RWPE1 (cell line): Measurements from ENCODE around the gene TDRD12.
"Not testable (repeated sequence)": the region's sequence is repeated elsewhere in the genome, so short reads cannot be mapped to it uniquely, and the experiment has no call there.

ENCODE experiments used
- CTCF ChIA-PET: fragments of 350-600 bp; sonication (Branson Sonifier 250); formaldehyde crosslinking; extraction: SDS; loops from one replicate; lab custom pipeline; 2021; lab: Yijun Ruan, JAX
- POLR2A ChIA-PET: fragments of 400-600 bp; formaldehyde crosslinking; extraction: SDS; loops from one replicate; lab custom pipeline; 2020; ENCODE audit warnings: antibody characterized with exemption; ENCODE audit not compliant: low non-redundant PET; lab: Yijun Ruan, JAX
- DNase-seq: peaks from one replicate; pipeline ENCODE4 v3.0.0; 2012; ENCODE audit warnings: low spot score
- H3K27ac ChIP-seq: fragments of 450-650 bp; 2 replicates; pipeline ENCODE4 v1.5.1; 2017
- TF ChIP-seq, protein P1 (sequence below): fragments of 450-650 bp; conservative IDR thresholded peaks from 2 replicates; pipeline ENCODE4 v1.5.1; 2017; ENCODE audit warnings: low read depth, mild to moderate bottlenecking

TDRD12 gene

GRCh38 chr19:32694851-32695250, 24.7 kb upstream of the TDRD12 start:
- DNase-seq, CTCF ChIA-PET, H3K27ac ChIP-seq: not testable (repeated sequence)
- POLR2A ChIA-PET, result interaction anchor here (0.6 kb wide), 1 partner anchor 21 kb away, joined by 4 read pairs; no protein-coding TSS in a partner anchor

GRCh38 chr19:32695506-32695905, 24.1 kb upstream of the TDRD12 start:
- DNase-seq, H3K27ac ChIP-seq, CTCF ChIA-PET, POLR2A ChIA-PET: not testable (repeated sequence)

DNA sequence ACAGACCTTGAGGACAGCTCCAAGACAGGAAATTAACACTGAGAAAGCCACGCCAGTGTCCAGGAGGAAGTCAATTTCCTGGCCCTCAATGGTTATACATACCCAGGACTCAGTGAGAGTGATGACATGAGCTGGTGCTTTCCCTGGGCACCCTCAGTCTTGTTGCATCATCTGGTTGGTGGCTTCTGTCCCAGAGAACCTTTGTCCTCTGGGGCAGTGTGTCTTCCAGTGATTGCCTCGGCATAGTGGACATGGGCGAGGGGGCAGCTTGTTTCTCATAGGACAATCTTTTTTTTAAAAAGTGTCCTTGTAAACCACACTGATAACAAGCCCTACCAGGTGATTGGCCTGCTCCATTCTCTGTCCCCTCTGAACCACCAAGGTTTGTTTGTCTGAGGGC, 22.8 kb upstream of the TDRD12 start:
- H3K27ac ChIP-seq, result not testable (repeated sequence)

DNA sequence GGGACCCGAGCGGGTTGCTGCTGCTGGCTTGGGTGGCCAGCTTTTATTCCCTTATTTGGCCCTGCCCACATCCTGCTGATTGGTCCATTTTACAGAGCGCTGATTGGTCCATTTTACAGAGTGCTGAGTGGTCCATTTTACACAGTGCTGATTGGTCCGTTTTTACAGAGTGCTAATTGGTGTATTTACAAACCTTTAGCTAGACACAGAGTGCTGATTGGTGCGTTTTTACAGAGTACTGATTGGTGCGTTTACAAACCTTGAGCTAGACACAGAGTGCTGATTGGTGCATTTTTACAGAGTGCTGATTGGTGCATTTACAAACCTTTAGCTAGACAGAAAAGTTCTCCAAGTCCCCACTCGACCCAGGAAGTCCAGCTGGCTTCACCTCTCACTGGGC, 19.4 kb upstream of the TDRD12 start:
- peak overlapping the region; percentile 23; the same call in 1 of the 2 replicates for H3K27ac ChIP-seq
- DNase-seq, CTCF ChIA-PET, POLR2A ChIA-PET: not testable (repeated sequence)

More for the DNA sequence above, 22.8 kb upstream of the TDRD12 start:
- CTCF ChIA-PET, result interaction anchor here (0.6 kb wide), 1 partner anchor 10 kb away, joined by 3 read pairs; no protein-coding TSS in a partner anchor
- DNase-seq, POLR2A ChIA-PET: not testable (repeated sequence)

DNA sequence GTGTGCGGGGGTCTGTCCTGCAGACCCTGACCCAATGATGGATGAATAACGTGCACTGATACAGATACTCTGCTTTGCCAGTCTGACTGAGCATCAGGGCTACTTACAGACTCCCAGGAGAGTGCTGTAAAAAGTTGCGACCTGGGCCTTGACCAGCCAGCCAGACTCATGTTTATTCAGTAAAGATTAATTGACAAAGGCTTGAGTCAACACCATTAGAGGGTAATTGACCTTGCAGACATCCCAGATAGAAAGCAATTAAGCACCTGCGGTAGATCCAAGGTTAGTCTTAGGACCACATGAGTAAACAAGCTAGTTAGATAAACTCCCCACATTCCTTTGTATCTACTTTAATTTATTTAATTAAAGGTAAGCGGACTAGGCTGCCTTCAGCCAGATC, 17.6 kb upstream of the TDRD12 start:
- DNase-seq, result no peak
- H3K27ac ChIP-seq, result no peak overlapping the region
- POLR2A ChIA-PET, result no interaction called here
- CTCF ChIA-PET, result no interaction called here
- TF ChIP-seq, protein P1, sequence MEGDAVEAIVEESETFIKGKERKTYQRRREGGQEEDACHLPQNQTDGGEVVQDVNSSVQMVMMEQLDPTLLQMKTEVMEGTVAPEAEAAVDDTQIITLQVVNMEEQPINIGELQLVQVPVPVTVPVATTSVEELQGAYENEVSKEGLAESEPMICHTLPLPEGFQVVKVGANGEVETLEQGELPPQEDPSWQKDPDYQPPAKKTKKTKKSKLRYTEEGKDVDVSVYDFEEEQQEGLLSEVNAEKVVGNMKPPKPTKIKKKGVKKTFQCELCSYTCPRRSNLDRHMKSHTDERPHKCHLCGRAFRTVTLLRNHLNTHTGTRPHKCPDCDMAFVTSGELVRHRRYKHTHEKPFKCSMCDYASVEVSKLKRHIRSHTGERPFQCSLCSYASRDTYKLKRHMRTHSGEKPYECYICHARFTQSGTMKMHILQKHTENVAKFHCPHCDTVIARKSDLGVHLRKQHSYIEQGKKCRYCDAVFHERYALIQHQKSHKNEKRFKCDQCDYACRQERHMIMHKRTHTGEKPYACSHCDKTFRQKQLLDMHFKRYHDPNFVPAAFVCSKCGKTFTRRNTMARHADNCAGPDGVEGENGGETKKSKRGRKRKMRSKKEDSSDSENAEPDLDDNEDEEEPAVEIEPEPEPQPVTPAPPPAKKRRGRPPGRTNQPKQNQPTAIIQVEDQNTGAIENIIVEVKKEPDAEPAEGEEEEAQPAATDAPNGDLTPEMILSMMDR, result no peak

DNA sequence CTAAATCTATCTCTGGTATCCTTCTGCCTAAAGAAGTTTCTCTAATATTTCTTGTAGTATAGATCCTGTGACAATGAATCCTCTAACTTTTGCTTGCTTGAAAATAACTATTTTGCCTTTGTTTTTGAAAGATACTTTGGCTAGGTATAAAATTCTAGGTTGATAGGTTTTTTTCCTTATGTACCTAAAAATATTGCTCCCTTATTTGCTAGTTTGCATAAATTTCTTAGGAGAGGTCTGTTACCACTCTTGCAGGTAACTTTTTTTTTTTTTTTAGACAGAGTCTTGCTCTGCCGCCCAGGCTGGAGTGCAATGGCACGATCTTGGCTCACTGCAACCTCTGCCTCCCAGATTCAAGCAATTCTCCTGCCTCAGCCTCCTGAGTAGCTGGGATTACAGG, 15.6 kb upstream of the TDRD12 start:
- CTCF ChIA-PET, DNase-seq, H3K27ac ChIP-seq, POLR2A ChIA-PET: not testable (repeated sequence)

DNA sequence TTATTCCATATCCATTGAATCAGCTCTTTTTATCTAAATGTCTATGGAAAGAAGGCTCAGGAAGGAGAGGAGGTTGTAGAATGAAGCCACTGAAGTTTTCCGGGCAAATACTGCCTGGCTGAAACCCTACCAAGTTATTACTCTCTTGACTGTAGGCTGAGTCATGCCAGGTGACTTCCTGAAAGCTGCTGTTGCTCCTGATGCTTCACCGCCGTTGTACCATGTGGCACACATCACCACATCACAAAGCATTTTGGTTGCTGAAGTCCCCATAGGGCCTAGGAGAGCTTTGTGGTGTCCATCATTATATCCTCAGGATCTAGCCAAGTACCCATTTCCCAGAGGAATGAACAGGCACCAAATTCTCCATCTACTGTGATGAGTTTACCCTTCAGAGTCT, 11.1 kb upstream of the TDRD12 start:
- no peak for DNase-seq
- H3K27ac ChIP-seq, result no peak overlapping the region
- ChIA-PET POLR2A (no interaction called here), CTCF (no interaction called here)
- TF ChIP-seq, protein P1, result no peak

DNA sequence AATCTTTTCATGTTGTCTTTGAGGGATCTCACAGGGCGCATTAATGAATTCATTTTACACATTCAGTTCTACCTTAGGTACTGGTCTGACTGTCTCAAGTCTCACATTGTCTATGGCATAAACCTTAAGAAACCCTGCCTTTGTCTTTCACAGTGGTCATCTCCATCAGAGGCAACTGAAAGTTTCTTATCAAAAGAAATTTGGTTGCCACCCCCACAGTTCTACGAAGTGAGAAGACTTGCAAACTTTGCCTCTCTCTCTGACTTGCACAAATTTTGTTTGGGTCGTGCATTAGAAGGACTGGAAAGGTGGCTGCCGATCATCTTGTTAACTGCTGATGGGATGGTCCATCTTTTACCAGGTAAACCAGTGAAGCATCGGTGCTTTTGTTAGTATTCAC, 10.5 kb upstream of the TDRD12 start:
- DNase-seq, result no peak
- ChIA-PET POLR2A (no interaction called here), CTCF (no interaction called here)
- H3K27ac ChIP-seq, result no peak overlapping the region
- TF ChIP-seq, protein P1, result no peak

- TF ChIP-seq, protein P1, result no peak
- POLR2A ChIA-PET, result no interaction called here
These were observed 7.8 kb upstream of the TDRD12 start for GRCh38 chr19:32711747-32712146.

DNA sequence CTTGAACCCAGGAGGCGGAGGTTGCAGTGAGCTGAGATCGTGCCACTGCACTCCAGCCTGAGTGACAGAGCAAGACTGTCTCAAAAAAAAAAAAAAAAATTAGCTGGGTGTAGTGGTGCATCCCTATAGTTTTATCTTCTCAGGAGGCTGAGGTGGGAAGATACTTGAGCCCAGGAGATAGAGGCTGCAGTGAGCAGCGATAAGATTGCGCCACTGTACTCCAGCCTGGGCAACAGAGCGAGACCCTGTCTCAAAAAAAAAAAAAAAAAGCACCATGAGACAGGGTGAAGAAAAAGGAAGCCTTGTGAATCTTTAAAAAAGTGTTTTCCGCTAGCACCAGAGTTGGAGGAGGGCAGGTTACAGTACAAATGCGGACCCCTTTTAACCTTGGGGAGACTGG, 3.4 kb upstream of the TDRD12 start:
- H3K27ac ChIP-seq, CTCF ChIA-PET, POLR2A ChIA-PET, DNase-seq: not testable (repeated sequence)

More at GRCh38 chr19:32711747-32712146, 7.8 kb upstream of the TDRD12 start:
- H3K27ac ChIP-seq, result no peak overlapping the region
- CTCF ChIA-PET, result no interaction called here
- no peak for DNase-seq
